Caco-2 (cell line): ENCODE results near the gene TNRC6C. TPM values are rescaled to one million over a fixed set of nuclear protein-coding genes. Genes with fewer than 3 reads are reported as not detected.

ENCODE experiments used
- BruUV-seq: library from RNA; stranded (reverse); fragments of 400-500 nt; replicated peaks from 2 replicates; lab custom pipeline; 2021; lab: Mats Ljungman, UMichigan
- CTCF ChIA-PET: fragments of 300-600 bp; sonication (Branson Sonifier 250); formaldehyde crosslinking; loops from one replicate; lab custom pipeline; 2022; ENCODE audit warnings: antibody characterized with exemption; lab: Charles Lee
- POLR2A ChIA-PET: fragments of 300-600 bp; sonication (Branson Sonifier 250); formaldehyde crosslinking; loops from one replicate; lab custom pipeline; 2022; ENCODE audit warnings: antibody characterized with exemption; lab: Charles Lee
- DNase-seq, 2 experiments: peaks; one replicate each; pipeline versions ENCODE4 v3.0.0 to v3.0.0-alpha.2; 2020 to 2022
- H3K27me3 ChIP-seq: replicated peaks from 2 replicates; pipeline ENCODE4 v1.6.0; 2011; ENCODE audit warnings: low read length; ENCODE audit not compliant: control insufficient read depth, insufficient read depth
- H3K36me3 ChIP-seq: 2 replicates; pipeline ENCODE4 v1.5.1; 2011; ENCODE audit warnings: low read length; ENCODE audit not compliant: control insufficient read depth, insufficient read depth
- H3K4me1 ChIP-seq: fragments of 250-450 bp; sonication (Bioruptor Pico); 2 replicates; pipeline ENCODE4 v1.5.1; 2020; ENCODE audit warnings: mild to moderate bottlenecking
- H3K4me3 ChIP-seq: 2 replicates; pipeline ENCODE4 v1.5.1; 2011; ENCODE audit warnings: low read depth, mild to moderate bottlenecking, control low read depth, low read length
- H3K9me3 ChIP-seq: fragments of 250-450 bp; sonication (Bioruptor Pico); 2 replicates; pipeline ENCODE4 v1.5.1; 2020; ENCODE audit warnings: mild to moderate bottlenecking, moderate library complexity
- H3K27ac Mint-ChIP-seq: one replicate; pipeline ENCODE4 v1.8.0; 2022; ENCODE audit warnings: mixed read lengths; ENCODE audit not compliant: unreplicated experiment
- H3K27me3 Mint-ChIP-seq: one replicate; pipeline ENCODE4 v1.8.0; 2022; ENCODE audit warnings: mixed read lengths; ENCODE audit not compliant: insufficient read depth, unreplicated experiment
- H3K36me3 Mint-ChIP-seq: one replicate; pipeline ENCODE4 v1.8.0; 2022; ENCODE audit warnings: mild to moderate bottlenecking, mixed read lengths; ENCODE audit not compliant: insufficient read depth, unreplicated experiment
- H3K4me1 Mint-ChIP-seq: one replicate; pipeline ENCODE4 v1.8.0; 2022; ENCODE audit warnings: low read depth, mixed read lengths; ENCODE audit not compliant: unreplicated experiment
- H3K4me3 Mint-ChIP-seq: one replicate; pipeline ENCODE4 v1.8.0; 2022; ENCODE audit warnings: mild to moderate bottlenecking, moderate library complexity, mixed read lengths; ENCODE audit not compliant: unreplicated experiment
- H3K9me3 Mint-ChIP-seq: one replicate; pipeline ENCODE4 v1.8.0; 2022; ENCODE audit warnings: mixed read lengths; ENCODE audit not compliant: unreplicated experiment
- CTCF ChIP-seq, 2 experiments: fragments of 200-600 bp in 1 of 2; IDR thresholded peaks; 1 replicate in 1 of 2; 2 replicates in 1 of 2; pipeline versions ENCODE4 v1.5.1 to v1.8.0; 2011 to 2022; ENCODE audit warnings: antibody characterized with exemption in 1 of 2, control low read depth in 1 of 2, inconsistent platforms in 1 of 2, low read depth in 1 of 2, low read length in 1 of 2, mild to moderate bottlenecking in 1 of 2, moderate library complexity in 1 of 2; ENCODE audit not compliant: insufficient read depth in 1 of 2, severe bottlenecking in 1 of 2, unreplicated experiment in 1 of 2
- intact Hi-C: fragments of 100-400 bp; cut with micrococcal nuclease; formaldehyde crosslinking; loops from one replicate; pipeline ENCODE4 v1.10.0; 2022; ENCODE audit not compliant: unreplicated experiment
- total RNA-seq: library from RNA; stranded (reverse); gene quantifications from 2 replicates; pipeline ENCODE4 v1.2.3, GENCODE V29; 2022

TNRC6C gene
- total RNA-seq, 1 experiment from 2014 or later, result 17.9 TPM

GRCh38 chr17:78143214-78144146 lies 185.0 kb downstream of the TNRC6C start:
- POLR2A ChIA-PET, result no interaction called here
- peaks cover 8% of the 10 kb centered on the region for H3K36me3 Mint-ChIP-seq
- peak overlapping the region; percentile 15 for H3K27ac Mint-ChIP-seq

GRCh38 chr17:78144147-78144719 lies 185.7 kb downstream of the TNRC6C start:
- ChIA-PET CTCF (no interaction called here), POLR2A (no interaction called here)
- no peaks in the 10 kb centered on the region for H3K27me3 Mint-ChIP-seq
- H3K4me3 Mint-ChIP-seq, result no peak overlapping the region
- no peaks in the 10 kb centered on the region for H3K27me3 ChIP-seq
- peak overlapping the region; percentile 15 for H3K27ac Mint-ChIP-seq
- H3K4me1 ChIP-seq, result peaks cover 52% of the 10 kb centered on the region
- BruUV-seq, result no TSS peak
- H3K9me3 ChIP-seq, result no peaks in the 10 kb centered on the region
- no peaks in the 10 kb centered on the region for H3K36me3 ChIP-seq
- no peaks in the 10 kb centered on the region for H3K9me3 Mint-ChIP-seq
- H3K36me3 Mint-ChIP-seq, result peaks cover 8% of the 10 kb centered on the region
- intact Hi-C loops, result no loop called here
- peaks cover 12% of the 10 kb centered on the region for H3K4me1 Mint-ChIP-seq
- no peak for DNase-seq
- no peak for TF ChIP-seq CTCF (IDR thresholded peaks at IDR 0.05; ENCODE audit: insufficient read depth in 1 of 2, low read depth in 1 of 2, low read length in 1 of 2, severe bottlenecking in 1 of 2, unreplicated experiment in 1 of 2)
- H3K4me3 ChIP-seq, result no peak overlapping the region

More at GRCh38 chr17:78143214-78144146, 185.0 kb downstream of the TNRC6C start:
- Histone ChIP-seq H3K36me3 (no peaks in the 10 kb centered on the region), H3K4me1 (peaks cover 48% of the 10 kb centered on the region), H3K9me3 (no peaks in the 10 kb centered on the region), H3K4me3 (no peak overlapping the region), H3K27me3 (no peaks in the 10 kb centered on the region)
- DNase-seq, result no peak
- intact Hi-C loops, result no loop called here
- Mint-ChIP-seq H3K9me3 (no peaks in the 10 kb centered on the region), H3K27me3 (no peaks in the 10 kb centered on the region), H3K4me1 (peaks cover 7% of the 10 kb centered on the region), H3K4me3 (no peak overlapping the region)
- CTCF ChIA-PET, result interaction anchor here (0.6 kb wide), 1 partner anchor 121 kb away, joined by 3 read pairs; no protein-coding TSS in a partner anchor
- TF ChIP-seq CTCF (IDR thresholded peaks at IDR 0.05; ENCODE audit: insufficient read depth in 1 of 2, low read depth in 1 of 2, low read length in 1 of 2, severe bottlenecking in 1 of 2, unreplicated experiment in 1 of 2), result no peak
- BruUV-seq, result no TSS peak
